Liver (tissue), 9 donors: ENCODE results near the gene USP47. TPM values are rescaled to one million over a fixed set of nuclear protein-coding genes. Genes with fewer than 3 reads are reported as not detected.

ENCODE experiments used
- DNase-seq: peaks from one replicate; pipeline ENCODE4 v3.0.0-alpha.2; 2017; ENCODE audit warnings: low spot score
- H3K27ac ChIP-seq, 2 donors: one replicate each; pipeline ENCODE4 v1.7.0; 2013; ENCODE audit warnings: inconsistent platforms in 2 of 2, low read length in 2 of 2, control low read depth in 1 of 2, low read depth in 1 of 2, mild to moderate bottlenecking in 1 of 2
- H3K27me3 ChIP-seq, 4 donors: one replicate each; pipeline versions ENCODE4 v1.6.1 to v1.7.0; 2013; ENCODE audit warnings: low read length in 3 of 4, inconsistent platforms in 1 of 4, mild to moderate bottlenecking in 1 of 4, moderate library complexity in 1 of 4; ENCODE audit not compliant: control insufficient read depth in 4 of 4, insufficient read depth in 4 of 4
- H3K36me3 ChIP-seq, 4 donors: one replicate each; pipeline versions ENCODE4 v1.6.1 to v1.7.0; 2013; ENCODE audit warnings: low read length in 3 of 4, mild to moderate bottlenecking in 3 of 4, low read depth in 1 of 4, moderate library complexity in 1 of 4; ENCODE audit not compliant: control insufficient read depth in 4 of 4, insufficient read depth in 3 of 4
- H3K4me1 ChIP-seq, 4 donors: one replicate each; pipeline versions ENCODE4 v1.6.1 to v1.7.0; 2013; ENCODE audit warnings: low read length in 3 of 4, mild to moderate bottlenecking in 3 of 4, moderate library complexity in 1 of 4; ENCODE audit not compliant: control insufficient read depth in 4 of 4, insufficient read depth in 4 of 4
- H3K4me3 ChIP-seq, 3 donors: one replicate each; pipeline versions ENCODE4 v1.6.1 to v1.7.0; 2013; ENCODE audit warnings: low read length in 3 of 3, control low read depth in 1 of 3, low read depth in 1 of 3, mild to moderate bottlenecking in 1 of 3
- H3K9ac ChIP-seq, 2 donors: one replicate each; pipeline ENCODE4 v1.7.0; 2013; ENCODE audit warnings: low read length in 2 of 2, mild to moderate bottlenecking in 2 of 2, moderate library complexity in 2 of 2, control low read depth in 1 of 2, low read depth in 1 of 2
- H3K9me3 ChIP-seq, 4 donors: one replicate each; pipeline versions ENCODE4 v1.6.1 to v1.7.0; 2013; ENCODE audit warnings: low read length in 3 of 4; ENCODE audit not compliant: control insufficient read depth in 4 of 4
- EGR1 ChIP-seq, 2 donors: IDR thresholded peaks; 2 replicates each; pipeline ENCODE4 v1.6.1; 2016 to 2018; ENCODE audit warnings: antibody characterized with exemption in 2 of 2, low read depth in 2 of 2
- FOXA1 ChIP-seq: IDR thresholded peaks from 2 replicates; pipeline ENCODE4 v1.6.1; 2016; ENCODE audit warnings: antibody characterized with exemption
- GABPA ChIP-seq, 2 donors: IDR thresholded peaks in 1 of 2; conservative IDR thresholded peaks in 1 of 2; 2 replicates each; pipeline ENCODE4 v1.6.1; 2016; ENCODE audit warnings: antibody characterized with exemption in 2 of 2, mild to moderate bottlenecking in 1 of 2, moderate library complexity in 1 of 2
- HNF4A ChIP-seq, 2 donors: conservative IDR thresholded peaks; 2 replicates each; pipeline ENCODE4 v1.6.1; 2016; ENCODE audit warnings: antibody characterized with exemption in 2 of 2, mild to moderate bottlenecking in 2 of 2
- HNF4G ChIP-seq: IDR thresholded peaks from 2 replicates; pipeline ENCODE4 v1.6.1; 2016; ENCODE audit warnings: antibody characterized with exemption
- JUND ChIP-seq, 2 donors: IDR thresholded peaks; 2 replicates each; pipeline ENCODE4 v1.6.1; 2016; ENCODE audit warnings: antibody characterized with exemption in 2 of 2
- NR2F2 ChIP-seq: IDR thresholded peaks from 2 replicates; pipeline ENCODE4 v1.6.1; 2016; ENCODE audit warnings: antibody characterized with exemption
- RAD21 ChIP-seq, 2 donors: IDR thresholded peaks; 2 replicates each; pipeline ENCODE4 v1.6.1; 2016; ENCODE audit warnings: antibody characterized with exemption in 2 of 2, mild to moderate bottlenecking in 2 of 2
- TAF1 ChIP-seq: conservative IDR thresholded peaks from 2 replicates; pipeline ENCODE4 v1.6.1; 2016; ENCODE audit warnings: antibody characterized with exemption, mild to moderate bottlenecking
- YY1 ChIP-seq: IDR thresholded peaks from 2 replicates; pipeline ENCODE4 v1.6.1; 2016; ENCODE audit warnings: antibody characterized with exemption, mild to moderate bottlenecking
- ZBTB33 ChIP-seq: IDR thresholded peaks from 2 replicates; pipeline ENCODE4 v1.6.1; 2016; ENCODE audit warnings: antibody characterized with exemption
- WGBS: extraction: QIAGEN DNeasy Blood & Tissue Kit; methylation state at CpG from one replicate; pipeline ENCODE4 v1.1.7; 2013; 5-methylcytosine and 5-hydroxymethylcytosine counted together
- polyA plus RNA-seq, 2 donors: library from polyadenylated mRNA; stranded (reverse) in 1 of 2; unstranded in 1 of 2; fragments of 200-250 nt in 1 of 2; fragments of >200 nt in 1 of 2; fragmentation: Nextera tagmentation in 1 of 2; extraction: Ambion mirVana in 1 of 2; gene quantifications; one replicate each; pipeline versions ENCODE4 v1.2.1 to v1.2.3, GENCODE V29; 2013 to 2015
- total RNA-seq, 2 donors: library from RNA; depleted of rRNA; stranded (reverse); fragments of >200 nt; gene quantifications; one replicate each; pipeline ENCODE4 v1.2.3, GENCODE V29; 2014
- TF ChIP-seq, protein P1 (sequence below): IDR thresholded peaks from 2 replicates; pipeline ENCODE4 v1.6.1; 2016; ENCODE audit warnings: antibody characterized with exemption, mild to moderate bottlenecking
- donor health status: healthy.
- donor health status: healthy.
- donor health status: healthy.
- donor health status: healthy.
- donor health status: healthy.

The USP47 gene
- total and polyA plus RNA-seq, 4 donors = 14.9 to 55.1 (median 32.2) TPM

GRCh38 chr11:11836676-11837231 is 5.0 kb upstream of the USP47 start:
- H3K9ac ChIP-seq = no peak overlapping the region
- H3K27me3 ChIP-seq = no peaks in the 10 kb centered on the region
- H3K4me3 ChIP-seq = no peak overlapping the region
- no peak overlapping the region for H3K27ac ChIP-seq
- TF ChIP-seq, protein P1, sequence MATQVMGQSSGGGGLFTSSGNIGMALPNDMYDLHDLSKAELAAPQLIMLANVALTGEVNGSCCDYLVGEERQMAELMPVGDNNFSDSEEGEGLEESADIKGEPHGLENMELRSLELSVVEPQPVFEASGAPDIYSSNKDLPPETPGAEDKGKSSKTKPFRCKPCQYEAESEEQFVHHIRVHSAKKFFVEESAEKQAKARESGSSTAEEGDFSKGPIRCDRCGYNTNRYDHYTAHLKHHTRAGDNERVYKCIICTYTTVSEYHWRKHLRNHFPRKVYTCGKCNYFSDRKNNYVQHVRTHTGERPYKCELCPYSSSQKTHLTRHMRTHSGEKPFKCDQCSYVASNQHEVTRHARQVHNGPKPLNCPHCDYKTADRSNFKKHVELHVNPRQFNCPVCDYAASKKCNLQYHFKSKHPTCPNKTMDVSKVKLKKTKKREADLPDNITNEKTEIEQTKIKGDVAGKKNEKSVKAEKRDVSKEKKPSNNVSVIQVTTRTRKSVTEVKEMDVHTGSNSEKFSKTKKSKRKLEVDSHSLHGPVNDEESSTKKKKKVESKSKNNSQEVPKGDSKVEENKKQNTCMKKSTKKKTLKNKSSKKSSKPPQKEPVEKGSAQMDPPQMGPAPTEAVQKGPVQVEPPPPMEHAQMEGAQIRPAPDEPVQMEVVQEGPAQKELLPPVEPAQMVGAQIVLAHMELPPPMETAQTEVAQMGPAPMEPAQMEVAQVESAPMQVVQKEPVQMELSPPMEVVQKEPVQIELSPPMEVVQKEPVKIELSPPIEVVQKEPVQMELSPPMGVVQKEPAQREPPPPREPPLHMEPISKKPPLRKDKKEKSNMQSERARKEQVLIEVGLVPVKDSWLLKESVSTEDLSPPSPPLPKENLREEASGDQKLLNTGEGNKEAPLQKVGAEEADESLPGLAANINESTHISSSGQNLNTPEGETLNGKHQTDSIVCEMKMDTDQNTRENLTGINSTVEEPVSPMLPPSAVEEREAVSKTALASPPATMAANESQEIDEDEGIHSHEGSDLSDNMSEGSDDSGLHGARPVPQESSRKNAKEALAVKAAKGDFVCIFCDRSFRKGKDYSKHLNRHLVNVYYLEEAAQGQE = no peak
- TF ChIP-seq YY1 (no peak), NR2F2 (no peak), TAF1 (no peak), HNF4G (no peak)
- H3K36me3 ChIP-seq = no peaks in the 10 kb centered on the region
- no peaks in the 10 kb centered on the region for H3K9me3 ChIP-seq
- peaks cover 0 to 4% (median under 1%) of the 10 kb centered on the region in 4 donors for H3K4me1 ChIP-seq
- DNase-seq = no peak
- 94% methylated on average over 2 of the region's 2 CpGs for WGBS

- TF ChIP-seq, protein P1 = no peak
- no peak for TF ChIP-seq GABPA (IDR thresholded peaks at IDR 0.05 in 1 of 2, conservative IDR thresholded peaks at IDR 0.05 in 1 of 2)
- TF ChIP-seq FOXA1 = no peak
- no peak for TF ChIP-seq EGR1 (IDR thresholded peaks at IDR 0.05; ENCODE audit: low read depth in 2 of 2)
- TF ChIP-seq HNF4A (conservative IDR thresholded peaks at IDR 0.05) = no peak
- TF ChIP-seq NR2F2 = no peak
- TF ChIP-seq JUND (IDR thresholded peaks at IDR 0.05) = no peak
- no peak for TF ChIP-seq YY1
- TF ChIP-seq RAD21 (IDR thresholded peaks at IDR 0.05) = no peak
- no peak for TF ChIP-seq ZBTB33
- no peaks in the 10 kb centered on the region for H3K9me3 ChIP-seq
- no peak overlapping the region for H3K4me3 ChIP-seq
- H3K27me3 ChIP-seq = no peaks in the 10 kb centered on the region
- no peaks in the 10 kb centered on the region for H3K36me3 ChIP-seq
- no peak for DNase-seq
- H3K4me1 ChIP-seq = peaks cover 4 to 17% (median 6%) of the 10 kb centered on the region in 4 donors
- no peak overlapping the region for H3K9ac ChIP-seq
- no peak overlapping the region for H3K27ac ChIP-seq
Measured at GRCh38 chr11:11839718-11840117, 2.1 kb upstream of the USP47 start.
